HEK293 (cell line): Measurements from ENCODE around the gene ZNF792.

Experiments used
- CTCF ChIA-PET: fragments of 350-600 bp; formaldehyde crosslinking; extraction: SDS; loops from one replicate; lab custom pipeline; 2021; ENCODE audit warnings: antibody characterized with exemption; lab: Yijun Ruan, JAX
- POLR2A ChIA-PET: fragments of 300-600 bp; formaldehyde crosslinking; extraction: SDS; loops from one replicate; lab custom pipeline; 2020; ENCODE audit warnings: antibody characterized with exemption, inconsistent platforms; lab: Yijun Ruan, JAX
- H3K27ac ChIP-seq: fragments of 200-500 bp; sonication (Bioruptor generic); 2 replicates; pipeline ENCODE4 v1.5.1; 2014; ENCODE audit warnings: low read depth, low read length, control low read depth, inconsistent platforms; ENCODE audit errors: extremely low read depth
- H3K36me3 ChIP-seq, 2 experiments: fragments of 200-500 bp in 1 of 2; sonication (Bioruptor generic) in 1 of 2; 1 replicate in 1 of 2; 2 replicates in 1 of 2; pipeline ENCODE4 v1.5.1; 2014 to 2017; ENCODE audit warnings: inconsistent platforms in 2 of 2, low read length in 2 of 2; ENCODE audit not compliant: control insufficient read depth in 2 of 2, insufficient read depth in 1 of 2
- H3K4me1 ChIP-seq: fragments of 200-500 bp; sonication (Bioruptor generic); 2 replicates; pipeline ENCODE4 v1.5.1; 2014; ENCODE audit warnings: mild to moderate bottlenecking, low read length, inconsistent platforms; ENCODE audit not compliant: control insufficient read depth, insufficient read depth
- H3K4me3 ChIP-seq: 2 replicates; pipeline ENCODE4 v1.5.1; 2011; ENCODE audit warnings: low read depth, mild to moderate bottlenecking, control low read depth, low read length, moderate library complexity
- H3K9me3 ChIP-seq: fragments of 200-500 bp; sonication (Bioruptor generic); 2 replicates; pipeline ENCODE4 v1.5.1; 2014; ENCODE audit warnings: low read depth, low read length, inconsistent platforms; ENCODE audit not compliant: control insufficient read depth, insufficient read depth
- AEBP2 ChIP-seq: fragments of 450-650 bp; formaldehyde crosslinking; IDR thresholded peaks from 2 replicates; pipeline ENCODE4 v1.5.1; 2016; ENCODE audit warnings: missing biosample characterization, missing genetic modification characterization, borderline replicate concordance
- GLIS2 ChIP-seq: fragments of 450-650 bp; formaldehyde crosslinking; IDR thresholded peaks from 2 replicates; pipeline ENCODE4 v1.5.1; 2016; ENCODE audit warnings: missing biosample characterization, missing genetic modification characterization
- KLF1 ChIP-seq: fragments of 450-650 bp; formaldehyde crosslinking; IDR thresholded peaks from 2 replicates; pipeline ENCODE4 v1.5.1; 2016; ENCODE audit warnings: missing biosample characterization, missing genetic modification characterization
- KLF17 ChIP-seq: fragments of 450-650 bp; formaldehyde crosslinking; IDR thresholded peaks from 2 replicates; pipeline ENCODE4 v1.5.1; 2016; ENCODE audit warnings: missing biosample characterization, missing genetic modification characterization
- MEIS1 ChIP-seq: sonication (generic); formaldehyde crosslinking; IDR thresholded peaks from 2 replicates; pipeline ENCODE4 v1.8.1; 2022; ENCODE audit warnings: missing genetic modification reagents, mild to moderate bottlenecking, borderline replicate concordance
- PRDM10 ChIP-seq: fragments of 450-650 bp; formaldehyde crosslinking; IDR thresholded peaks from 2 replicates; pipeline ENCODE4 v1.5.1; 2016; ENCODE audit warnings: missing biosample characterization, missing genetic modification characterization
- SP2 ChIP-seq: fragments of 450-650 bp; formaldehyde crosslinking; IDR thresholded peaks from 2 replicates; pipeline ENCODE4 v1.5.1; 2016; ENCODE audit warnings: missing biosample characterization, missing genetic modification characterization
- TRIM28 ChIP-seq: IDR thresholded peaks from 2 replicates; pipeline ENCODE4 v1.6.1; 2011; ENCODE audit warnings: low read length, control low read depth, borderline replicate concordance
- ZBTB48 ChIP-seq: fragments of 450-650 bp; formaldehyde crosslinking; IDR thresholded peaks from 2 replicates; pipeline ENCODE4 v1.5.1; 2016; ENCODE audit warnings: missing biosample characterization, missing genetic modification characterization
- ZBTB7A ChIP-seq: fragments of 450-650 bp; formaldehyde crosslinking; IDR thresholded peaks from 2 replicates; pipeline ENCODE4 v1.5.1; 2016; ENCODE audit warnings: low read depth, missing biosample characterization, missing genetic modification characterization
- ZFP37 ChIP-seq: fragments of 450-650 bp; formaldehyde crosslinking; IDR thresholded peaks from 2 replicates; pipeline ENCODE4 v1.5.1; 2016; ENCODE audit warnings: missing biosample characterization, missing genetic modification characterization
- ZNF112 ChIP-seq: fragments of 450-650 bp; formaldehyde crosslinking; IDR thresholded peaks from 2 replicates; pipeline ENCODE4 v1.5.0; 2017; ENCODE audit warnings: missing biosample characterization, missing genetic modification characterization
- ZNF133 ChIP-seq: fragments of 450-650 bp; formaldehyde crosslinking; IDR thresholded peaks from 2 replicates; pipeline ENCODE4 v1.5.1; 2016; ENCODE audit warnings: missing biosample characterization, missing genetic modification characterization
- ZNF175 ChIP-seq: fragments of 450-650 bp; formaldehyde crosslinking; IDR thresholded peaks from 2 replicates; pipeline ENCODE4 v1.5.1; 2016; ENCODE audit warnings: missing biosample characterization, missing genetic modification characterization
- ZNF239 ChIP-seq: fragments of 450-650 bp; formaldehyde crosslinking; IDR thresholded peaks from 2 replicates; pipeline ENCODE4 v1.5.1; 2016; ENCODE audit warnings: missing biosample characterization, missing genetic modification characterization
- ZNF302 ChIP-seq: fragments of 450-650 bp; formaldehyde crosslinking; IDR thresholded peaks from 2 replicates; pipeline ENCODE4 v1.5.1; 2016; ENCODE audit warnings: missing biosample characterization, missing genetic modification characterization, low read depth
- ZNF335 ChIP-seq: fragments of 450-650 bp; formaldehyde crosslinking; conservative IDR thresholded peaks from 2 replicates; pipeline ENCODE4 v1.5.1; 2016; ENCODE audit warnings: missing biosample characterization, missing genetic modification characterization
- ZNF354C ChIP-seq: fragments of 450-650 bp; formaldehyde crosslinking; IDR thresholded peaks from 2 replicates; pipeline ENCODE4 v1.5.1; 2016; ENCODE audit warnings: missing biosample characterization, missing genetic modification characterization, low read depth, borderline replicate concordance
- ZNF362 ChIP-seq: fragments of 450-650 bp; formaldehyde crosslinking; IDR thresholded peaks from 2 replicates; pipeline ENCODE4 v1.5.1; 2016; ENCODE audit warnings: missing biosample characterization, missing genetic modification characterization
- ZNF423 ChIP-seq: fragments of 450-650 bp; formaldehyde crosslinking; IDR thresholded peaks from 2 replicates; pipeline ENCODE4 v1.5.1; 2016; ENCODE audit warnings: missing biosample characterization, missing genetic modification characterization
- ZNF529 ChIP-seq: fragments of 450-650 bp; formaldehyde crosslinking; IDR thresholded peaks from 2 replicates; pipeline ENCODE4 v1.5.1; 2017; ENCODE audit warnings: missing genetic modification characterization, missing biosample characterization; ENCODE audit not compliant: insufficient replicate concordance
- ZNF707 ChIP-seq: fragments of 450-650 bp; formaldehyde crosslinking; IDR thresholded peaks from 2 replicates; pipeline ENCODE4 v1.5.1; 2016; ENCODE audit warnings: missing biosample characterization, missing genetic modification characterization
- ZNF747 ChIP-seq: fragments of 450-650 bp; formaldehyde crosslinking; IDR thresholded peaks from 2 replicates; pipeline ENCODE4 v1.5.1; 2016; ENCODE audit warnings: missing biosample characterization, missing genetic modification characterization
- ZNF785 ChIP-seq: fragments of 450-650 bp; formaldehyde crosslinking; IDR thresholded peaks from 2 replicates; pipeline ENCODE4 v1.5.1; 2016; ENCODE audit warnings: missing biosample characterization, missing genetic modification characterization
- ZSCAN30 ChIP-seq: fragments of 450-650 bp; IDR thresholded peaks from 2 replicates; pipeline ENCODE4 v1.5.1; 2018; ENCODE audit warnings: missing biosample characterization, mild to moderate bottlenecking, missing genetic modification characterization, moderate library complexity
- TF ChIP-seq, protein P1 (sequence below): fragments of 450-650 bp; formaldehyde crosslinking; IDR thresholded peaks from 2 replicates; pipeline ENCODE4 v1.5.1; 2016; ENCODE audit warnings: missing biosample characterization, missing genetic modification characterization
- TF ChIP-seq, protein P2 (sequence below): IDR thresholded peaks from 2 replicates; pipeline ENCODE4 v1.6.1; 2011; ENCODE audit warnings: mild to moderate bottlenecking, low read depth, low read length, borderline replicate concordance

The ZNF792 gene

DNA sequence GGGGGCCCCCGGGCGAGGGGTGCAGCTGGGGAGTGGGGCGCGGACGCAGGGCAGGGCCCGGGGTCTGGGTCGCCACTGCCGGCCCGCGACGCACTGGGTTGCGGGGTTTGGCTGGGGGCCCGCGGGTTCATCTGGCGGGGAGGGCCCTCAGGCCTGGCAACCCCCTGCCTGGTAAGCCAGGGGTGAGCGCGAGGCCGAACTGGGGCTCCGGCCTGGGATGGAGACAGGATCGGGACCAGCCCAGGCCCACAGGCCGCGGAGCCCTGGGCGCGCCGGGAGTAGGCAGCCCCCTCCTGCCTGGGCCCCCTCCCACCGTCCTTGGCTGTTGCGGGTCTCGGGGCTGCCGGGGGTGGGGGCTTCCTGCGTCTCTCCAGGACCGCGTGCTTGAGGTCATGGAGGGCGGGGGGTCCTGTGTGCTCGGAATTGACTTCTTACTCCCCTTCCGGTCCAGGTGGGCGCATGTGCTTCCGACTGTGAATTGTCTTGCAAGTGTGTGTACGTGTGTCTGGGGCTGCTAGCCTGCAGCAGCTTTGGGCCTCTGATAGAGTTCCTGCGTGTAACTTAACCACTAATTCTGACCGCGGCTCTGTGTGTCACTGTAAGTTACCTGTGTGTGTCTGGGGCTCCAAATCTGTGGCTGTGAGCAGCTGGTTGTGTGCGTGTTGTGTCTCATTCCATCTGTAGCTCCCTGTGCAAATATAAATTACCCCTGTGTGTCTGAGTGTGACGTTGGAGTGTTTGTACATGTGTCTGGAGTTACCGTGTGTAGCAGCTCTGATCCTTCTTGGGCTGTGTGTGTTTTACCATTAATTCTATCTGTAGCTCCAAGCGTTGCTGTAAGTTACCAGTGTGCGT is 36.8 kb upstream of the ZNF792 start:
- H3K9me3 ChIP-seq, result no peaks in the 10 kb centered on the region
- CTCF ChIA-PET, result interaction anchor here (0.6 to 4.3 kb wide), 13 partner anchors 11 to 548 kb away, joined by 3 to 35 read pairs (median 3); no protein-coding TSS in a partner anchor
- H3K4me1 ChIP-seq, result peaks cover 38% of the 10 kb centered on the region
- H3K36me3 ChIP-seq, result peaks cover 40% of the 10 kb centered on the region in 2 experiments
- peak overlapping the region; percentile 63 for H3K4me3 ChIP-seq
- peak overlapping the region; percentile 98 for H3K27ac ChIP-seq
- POLR2A ChIA-PET, result interaction anchor here (0.7 to 3.0 kb wide), 10 partner anchors 10 to 323 kb away, joined by 3 to 20 read pairs (median 6); partner anchors contain the start of genes SCGB2B2, SCN1B, ZNF30 and ZNF302
- TF ChIP-seq ZSCAN30 (tag by site-specific recombination) (peak; percentile 57; the same call in 1 of the 2 replicates), GLIS2 (peak; percentile 95), ZNF707 (no peak), ZNF529 (tag by site-specific recombination) (no peak), ZNF747 (no peak), MEIS1 (CRISPR knock-in tag) (no peak), ZNF302 (tag by site-specific recombination) (no peak), ZNF175 (tag by site-specific recombination) (no peak), ZFP37 (tag by site-specific recombination) (0 out of 2 replicates have a peak, but pooled peaks have one; percentile 50), ZNF239 (no peak), ZNF133 (no peak; the same call in 1 of the 2 replicates), ZBTB7A (tag by site-specific recombination) (peak; percentile 91), KLF17 (tag by site-specific recombination) (peak; percentile 83; the same call in 1 of the 2 replicates), ZBTB48 (tag by site-specific recombination) (peak; percentile 71), KLF1 (tag by site-specific recombination) (peak; percentile 59; the same call in 1 of the 2 replicates), ZNF354C (no peak), ZNF112 (tag by site-specific recombination) (no peak), TRIM28 (no peak), ZNF785 (tag by site-specific recombination) (no peak), ZNF335 (tag by site-specific recombination) (peak; percentile 89), PRDM10 (tag by site-specific recombination) (0 out of 2 replicates have a peak, but pooled peaks have one; percentile 15), ZNF423 (tag by site-specific recombination) (no peak), SP2 (tag by site-specific recombination) (peak; percentile 63), AEBP2 (tag by site-specific recombination) (no peak), ZNF362 (tag by site-specific recombination) (no peak)
- TF ChIP-seq, protein P1, sequence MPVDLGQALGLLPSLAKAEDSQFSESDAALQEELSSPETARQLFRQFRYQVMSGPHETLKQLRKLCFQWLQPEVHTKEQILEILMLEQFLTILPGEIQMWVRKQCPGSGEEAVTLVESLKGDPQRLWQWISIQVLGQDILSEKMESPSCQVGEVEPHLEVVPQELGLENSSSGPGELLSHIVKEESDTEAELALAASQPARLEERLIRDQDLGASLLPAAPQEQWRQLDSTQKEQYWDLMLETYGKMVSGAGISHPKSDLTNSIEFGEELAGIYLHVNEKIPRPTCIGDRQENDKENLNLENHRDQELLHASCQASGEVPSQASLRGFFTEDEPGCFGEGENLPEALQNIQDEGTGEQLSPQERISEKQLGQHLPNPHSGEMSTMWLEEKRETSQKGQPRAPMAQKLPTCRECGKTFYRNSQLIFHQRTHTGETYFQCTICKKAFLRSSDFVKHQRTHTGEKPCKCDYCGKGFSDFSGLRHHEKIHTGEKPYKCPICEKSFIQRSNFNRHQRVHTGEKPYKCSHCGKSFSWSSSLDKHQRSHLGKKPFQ (tag by site-specific recombination), result peak; percentile 78; the same call in 1 of the 2 replicates
- TF ChIP-seq, protein P2, sequence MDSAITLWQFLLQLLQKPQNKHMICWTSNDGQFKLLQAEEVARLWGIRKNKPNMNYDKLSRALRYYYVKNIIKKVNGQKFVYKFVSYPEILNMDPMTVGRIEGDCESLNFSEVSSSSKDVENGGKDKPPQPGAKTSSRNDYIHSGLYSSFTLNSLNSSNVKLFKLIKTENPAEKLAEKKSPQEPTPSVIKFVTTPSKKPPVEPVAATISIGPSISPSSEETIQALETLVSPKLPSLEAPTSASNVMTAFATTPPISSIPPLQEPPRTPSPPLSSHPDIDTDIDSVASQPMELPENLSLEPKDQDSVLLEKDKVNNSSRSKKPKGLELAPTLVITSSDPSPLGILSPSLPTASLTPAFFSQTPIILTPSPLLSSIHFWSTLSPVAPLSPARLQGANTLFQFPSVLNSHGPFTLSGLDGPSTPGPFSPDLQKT, result no peak
